Astrocyte (in vitro differentiated cells and primary cell): ENCODE measurements around the gene RAB17.

Source experiments
- EZH2 ChIP-seq: IDR thresholded peaks from 2 replicates; pipeline ENCODE4 v1.6.1; 2012; ENCODE audit warnings: mild to moderate bottlenecking, low read length, inconsistent platforms; ENCODE audit not compliant: insufficient read depth
- TF ChIP-seq, protein P1 (sequence below): IDR thresholded peaks from 2 replicates; pipeline ENCODE4 v1.5.1; 2011; ENCODE audit warnings: low read depth, mild to moderate bottlenecking, inconsistent platforms, low read length, moderate library complexity; ENCODE audit not compliant: insufficient read depth

DNA sequence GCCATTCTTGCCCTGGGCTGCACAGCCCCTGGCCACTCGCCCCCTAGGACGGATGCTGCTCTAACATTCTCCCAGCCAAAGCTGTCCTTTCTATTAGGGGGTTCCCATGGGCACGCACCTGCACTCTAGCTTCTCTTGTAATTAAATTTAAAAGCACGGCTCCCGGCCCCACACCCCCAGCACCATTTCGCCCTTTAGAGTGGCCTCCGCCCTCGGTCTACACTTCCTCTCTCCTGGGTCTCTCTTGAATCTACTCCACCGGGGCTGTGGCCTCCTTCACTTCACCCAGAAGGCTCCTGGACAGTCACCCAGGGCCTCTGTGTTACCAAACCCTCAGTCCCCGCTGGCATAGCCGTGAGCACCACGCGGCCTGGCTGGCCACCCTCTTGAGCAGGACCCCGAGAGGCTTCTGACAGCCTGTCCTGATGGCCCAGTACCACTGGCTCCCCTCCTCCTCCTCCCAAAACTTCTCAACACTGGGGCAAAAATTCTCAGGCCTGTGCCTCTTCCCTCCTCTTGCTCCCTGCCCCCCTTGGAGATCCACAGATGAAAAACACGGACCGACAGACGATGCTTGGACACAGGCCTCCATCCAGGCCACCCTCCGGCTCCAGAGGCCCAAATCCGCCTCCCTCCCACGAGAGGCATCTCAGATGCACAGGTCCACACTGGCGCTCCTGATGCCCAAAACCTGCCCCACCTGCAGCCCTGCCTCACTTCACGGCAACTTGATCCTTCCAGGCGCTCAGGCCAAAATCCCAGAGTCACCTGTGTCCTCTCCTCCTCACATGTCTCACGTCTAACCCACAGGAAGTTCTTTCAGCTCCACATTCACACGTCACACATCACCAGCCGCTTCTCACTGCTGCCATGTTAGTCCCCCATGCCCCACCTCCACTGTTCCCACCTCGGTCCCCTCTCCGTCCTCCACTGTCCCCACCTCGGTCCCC, 6.9 kb upstream of the RAB17 start:
- no peak for TF ChIP-seq EZH2
- TF ChIP-seq, protein P1, sequence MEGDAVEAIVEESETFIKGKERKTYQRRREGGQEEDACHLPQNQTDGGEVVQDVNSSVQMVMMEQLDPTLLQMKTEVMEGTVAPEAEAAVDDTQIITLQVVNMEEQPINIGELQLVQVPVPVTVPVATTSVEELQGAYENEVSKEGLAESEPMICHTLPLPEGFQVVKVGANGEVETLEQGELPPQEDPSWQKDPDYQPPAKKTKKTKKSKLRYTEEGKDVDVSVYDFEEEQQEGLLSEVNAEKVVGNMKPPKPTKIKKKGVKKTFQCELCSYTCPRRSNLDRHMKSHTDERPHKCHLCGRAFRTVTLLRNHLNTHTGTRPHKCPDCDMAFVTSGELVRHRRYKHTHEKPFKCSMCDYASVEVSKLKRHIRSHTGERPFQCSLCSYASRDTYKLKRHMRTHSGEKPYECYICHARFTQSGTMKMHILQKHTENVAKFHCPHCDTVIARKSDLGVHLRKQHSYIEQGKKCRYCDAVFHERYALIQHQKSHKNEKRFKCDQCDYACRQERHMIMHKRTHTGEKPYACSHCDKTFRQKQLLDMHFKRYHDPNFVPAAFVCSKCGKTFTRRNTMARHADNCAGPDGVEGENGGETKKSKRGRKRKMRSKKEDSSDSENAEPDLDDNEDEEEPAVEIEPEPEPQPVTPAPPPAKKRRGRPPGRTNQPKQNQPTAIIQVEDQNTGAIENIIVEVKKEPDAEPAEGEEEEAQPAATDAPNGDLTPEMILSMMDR, result no peak
